Nephron (organoid): ENCODE measurements around the gene AMPD3.

ENCODE experiments used
- H3K27ac Mint-ChIP-seq, 3 experiments: 2 replicates each; pipeline ENCODE4 v1.8.0; 2020; ENCODE audit warnings: mixed read lengths in 3 of 3, mild to moderate bottlenecking in 2 of 3, moderate library complexity in 1 of 3
- H3K27me3 Mint-ChIP-seq: 2 replicates; pipeline ENCODE4 v1.8.0; 2021; ENCODE audit warnings: low read depth, mild to moderate bottlenecking, moderate library complexity, mixed read lengths
- H3K36me3 Mint-ChIP-seq: 2 replicates; pipeline ENCODE4 v1.8.0; 2020; ENCODE audit warnings: low read depth, mixed read lengths
- H3K4me1 Mint-ChIP-seq: 2 replicates; pipeline ENCODE4 v1.8.0; 2020; ENCODE audit warnings: mixed read lengths
- H3K4me3 Mint-ChIP-seq, 3 experiments: 2 replicates each; pipeline ENCODE4 v1.8.0; 2020; ENCODE audit warnings: mild to moderate bottlenecking in 3 of 3, mixed read lengths in 3 of 3, moderate library complexity in 2 of 3
- H3K9me3 Mint-ChIP-seq: 2 replicates; pipeline ENCODE4 v1.8.0; 2020; ENCODE audit warnings: mixed read lengths
- CTCF ChIP-seq, 3 experiments: fragments of 200-600 bp; sonication (generic); IDR thresholded peaks; one replicate each; pipeline ENCODE4 v1.5.0; 2021; ENCODE audit warnings: antibody characterized with exemption in 3 of 3; ENCODE audit not compliant: unreplicated experiment in 3 of 3

The AMPD3 gene

DNA sequence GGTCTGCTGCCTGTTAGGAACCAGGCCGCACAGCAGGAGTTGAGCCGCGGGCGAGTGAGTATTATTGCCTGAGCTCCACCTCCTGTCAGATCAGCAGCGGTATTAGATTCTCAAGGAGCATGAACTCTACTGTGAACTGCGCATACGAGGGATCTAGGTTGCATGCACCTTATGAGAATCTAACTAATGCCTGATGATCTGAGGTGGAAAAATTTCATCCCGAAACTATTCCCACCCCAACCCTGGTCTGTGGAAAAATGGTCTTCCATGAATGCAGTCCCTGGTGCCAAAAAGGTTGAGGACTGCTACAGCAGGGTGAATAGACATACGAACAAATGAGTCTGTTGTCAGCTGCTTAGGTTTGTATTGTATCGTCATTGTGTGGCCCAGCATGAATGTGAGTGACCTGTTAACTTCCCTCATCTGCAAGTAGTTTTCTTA lies 56.1 kb downstream of the AMPD3 start:
- H3K9me3 Mint-ChIP-seq, result no peaks in the 10 kb centered on the region
- peaks cover 8% of the 10 kb centered on the region for H3K36me3 Mint-ChIP-seq
- H3K4me1 Mint-ChIP-seq, result no peaks in the 10 kb centered on the region
- no peak for TF ChIP-seq CTCF (IDR thresholded peaks at IDR 0.05; ENCODE audit: unreplicated experiment in 3 of 3)
- H3K27me3 Mint-ChIP-seq, result no peaks in the 10 kb centered on the region
- H3K27ac Mint-ChIP-seq, result no peak overlapping the region
- H3K4me3 Mint-ChIP-seq, result no peak overlapping the region

DNA sequence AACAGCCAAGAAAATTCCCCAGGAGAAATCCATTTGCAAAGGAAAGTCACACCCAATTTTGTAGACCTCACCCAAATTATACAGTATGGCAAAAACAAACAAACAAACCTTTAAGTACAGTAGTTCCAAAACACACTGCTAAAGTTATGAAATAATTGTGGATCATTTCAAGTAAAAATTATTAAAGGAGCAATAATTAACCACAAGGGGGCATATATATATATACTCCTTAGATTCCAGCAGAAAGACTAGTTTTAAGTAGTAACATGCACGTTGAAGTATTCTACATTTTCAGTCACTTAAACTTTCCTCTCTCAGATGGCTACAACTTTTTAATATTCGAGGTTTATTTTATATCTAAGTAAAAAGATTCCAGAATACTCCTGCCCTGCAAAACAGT lies 59.1 kb downstream of the AMPD3 start:
- peak; percentile 39 to 44 (median 40) for TF ChIP-seq CTCF (IDR thresholded peaks at IDR 0.05; ENCODE audit: unreplicated experiment in 3 of 3)
- no peak overlapping the region for H3K27ac Mint-ChIP-seq
- H3K36me3 Mint-ChIP-seq, result peaks cover 17% of the 10 kb centered on the region
- no peaks in the 10 kb centered on the region for H3K4me1 Mint-ChIP-seq
- no peaks in the 10 kb centered on the region for H3K27me3 Mint-ChIP-seq
- H3K4me3 Mint-ChIP-seq, result no peak overlapping the region
- no peaks in the 10 kb centered on the region for H3K9me3 Mint-ChIP-seq

GRCh38 chr11:10514709-10515108 lies 59.6 kb downstream of the AMPD3 start:
- no peaks in the 10 kb centered on the region for H3K9me3 Mint-ChIP-seq
- TF ChIP-seq CTCF (IDR thresholded peaks at IDR 0.05; ENCODE audit: unreplicated experiment in 3 of 3), result no peak
- H3K27me3 Mint-ChIP-seq, result no peaks in the 10 kb centered on the region
- peaks cover 17% of the 10 kb centered on the region for H3K36me3 Mint-ChIP-seq
- H3K4me3 Mint-ChIP-seq, result no peak overlapping the region
- no peaks in the 10 kb centered on the region for H3K4me1 Mint-ChIP-seq
- H3K27ac Mint-ChIP-seq, result no peak overlapping the region

- no peak for TF ChIP-seq CTCF (IDR thresholded peaks at IDR 0.05; ENCODE audit: unreplicated experiment in 3 of 3)
- H3K27ac Mint-ChIP-seq, result no peak overlapping the region
- no peak overlapping the region for H3K4me3 Mint-ChIP-seq
- peaks cover 17% of the 10 kb centered on the region for H3K36me3 Mint-ChIP-seq
- H3K4me1 Mint-ChIP-seq, result no peaks in the 10 kb centered on the region
- no peaks in the 10 kb centered on the region for H3K9me3 Mint-ChIP-seq
- no peaks in the 10 kb centered on the region for H3K27me3 Mint-ChIP-seq
These were observed 60.4 kb downstream of the AMPD3 start for GRCh38 chr11:10515418-10515817.

DNA sequence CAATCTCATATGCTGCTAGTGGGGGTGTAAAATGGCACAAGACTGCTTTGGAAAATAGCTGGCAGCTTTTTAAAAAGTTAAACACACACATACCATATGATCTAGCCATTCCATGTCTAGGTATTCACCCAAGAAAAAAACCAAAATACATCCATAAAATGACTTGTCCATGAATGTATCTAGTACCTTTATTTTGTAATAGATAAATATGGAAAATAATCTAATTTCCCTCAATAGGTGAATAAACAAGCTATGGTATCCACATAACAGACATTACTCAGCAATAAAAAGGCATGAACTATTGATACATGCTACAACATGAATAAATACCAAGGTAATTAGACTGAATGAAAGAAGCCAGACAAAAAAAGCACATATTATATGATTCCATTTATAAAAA lies 63.1 kb downstream of the AMPD3 start:
- H3K36me3 Mint-ChIP-seq, result peaks cover 13% of the 10 kb centered on the region
- no peaks in the 10 kb centered on the region for H3K9me3 Mint-ChIP-seq
- H3K27ac Mint-ChIP-seq, result no peak overlapping the region
- no peaks in the 10 kb centered on the region for H3K27me3 Mint-ChIP-seq
- TF ChIP-seq CTCF (IDR thresholded peaks at IDR 0.05; ENCODE audit: unreplicated experiment in 3 of 3), result no peak
- H3K4me3 Mint-ChIP-seq, result no peak overlapping the region
- H3K4me1 Mint-ChIP-seq, result no peaks in the 10 kb centered on the region

DNA sequence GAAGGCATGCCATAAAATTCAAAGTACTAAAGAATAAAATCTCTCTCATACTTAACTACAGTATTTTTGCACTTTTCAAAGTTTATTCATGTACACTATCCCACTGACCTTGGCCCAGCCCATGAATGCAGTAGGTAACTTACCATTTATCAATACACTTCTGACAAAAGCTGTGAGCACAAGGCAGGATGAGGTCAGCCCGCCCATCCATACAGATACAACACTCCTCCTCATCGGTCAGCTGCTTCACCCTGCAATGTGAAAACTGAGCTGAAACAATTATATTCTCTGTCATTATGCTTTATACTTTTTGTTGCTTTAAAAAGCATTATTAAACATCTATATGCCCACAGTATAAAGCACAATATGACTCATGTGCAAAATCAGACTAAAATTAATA lies 63.8 kb downstream of the AMPD3 start:
- peaks cover 17% of the 10 kb centered on the region for H3K36me3 Mint-ChIP-seq
- no peaks in the 10 kb centered on the region for H3K9me3 Mint-ChIP-seq
- H3K4me1 Mint-ChIP-seq, result no peaks in the 10 kb centered on the region
- no peak overlapping the region for H3K27ac Mint-ChIP-seq
- TF ChIP-seq CTCF (IDR thresholded peaks at IDR 0.05; ENCODE audit: unreplicated experiment in 3 of 3), result no peak
- H3K27me3 Mint-ChIP-seq, result no peaks in the 10 kb centered on the region
- no peak overlapping the region for H3K4me3 Mint-ChIP-seq
